GM23338 (cell line): ENCODE results near the gene NEURL1. TPM values are rescaled to one million over a fixed set of nuclear protein-coding genes. Genes with fewer than 3 reads are reported as not detected.

ENCODE experiments used
- ATAC-seq: fragments of 200-7000 bp; cut with Tn5 transposase; 3 replicates; pipeline ENCODE4 v1.9.1; 2020
- DNase-seq: peaks from one replicate; pipeline ENCODE4 v3.0.0-alpha.2; 2015; ENCODE audit warnings: low spot score
- H2AFZ ChIP-seq: fragments of 200-600 bp; sonication (generic); 2 replicates; pipeline ENCODE4 v1.8.0; 2016; ENCODE audit warnings: antibody characterized with exemption, mild to moderate bottlenecking, moderate library complexity
- H3F3A ChIP-seq: fragments of 200-600 bp; sonication (generic); replicated peaks from 2 replicates; pipeline ENCODE4 v1.8.0; 2017; ENCODE audit warnings: antibody characterized with exemption, mixed run types, low read depth
- H3K27ac ChIP-seq: fragments of 200-600 bp; sonication (generic); 2 replicates; pipeline ENCODE4 v1.6.1; 2016; ENCODE audit warnings: low read depth
- H3K27me3 ChIP-seq: fragments of 200-600 bp; sonication (generic); 2 replicates; pipeline ENCODE4 v1.8.0; 2016; ENCODE audit warnings: mild to moderate bottlenecking, mixed run types, moderate library complexity; ENCODE audit not compliant: insufficient read depth
- H3K36me3 ChIP-seq: fragments of 200-600 bp; sonication (generic); 2 replicates; pipeline ENCODE4 v1.8.0; 2016; ENCODE audit warnings: mild to moderate bottlenecking; ENCODE audit not compliant: insufficient read depth
- H3K4me1 ChIP-seq: fragments of 200-600 bp; sonication (generic); 2 replicates; pipeline ENCODE4 v1.8.0; 2016; ENCODE audit warnings: mild to moderate bottlenecking, moderate library complexity; ENCODE audit not compliant: insufficient read depth
- H3K4me2 ChIP-seq: fragments of 200-600 bp; sonication (generic); 2 replicates; pipeline ENCODE4 v1.7.1; 2017; ENCODE audit warnings: mixed run types
- H3K4me3 ChIP-seq: fragments of 200-600 bp; sonication (generic); 2 replicates; pipeline ENCODE4 v1.6.1; 2016; ENCODE audit warnings: mixed run types
- H3K79me2 ChIP-seq: fragments of 200-600 bp; sonication (generic); replicated peaks from 2 replicates; pipeline ENCODE4 v1.8.0; 2017; ENCODE audit warnings: mild to moderate bottlenecking; ENCODE audit not compliant: insufficient read depth
- H3K9me2 ChIP-seq: fragments of 200-600 bp; sonication (generic); 2 replicates; pipeline ENCODE4 v1.8.0; 2017; ENCODE audit not compliant: insufficient read depth
- H4K20me1 ChIP-seq: fragments of 200-600 bp; sonication (generic); replicated peaks from 2 replicates; pipeline ENCODE4 v1.8.0; 2017; ENCODE audit warnings: mild to moderate bottlenecking; ENCODE audit not compliant: insufficient read depth
- H3K27ac Mint-ChIP-seq: 2 replicates; pipeline ENCODE4 v1.8.0; 2020; ENCODE audit warnings: inconsistent platforms, mild to moderate bottlenecking, moderate library complexity, mixed read lengths
- H3K27me3 Mint-ChIP-seq: 3 replicates; pipeline ENCODE4 v1.8.0; 2022; ENCODE audit warnings: low read depth, mild to moderate bottlenecking, moderate library complexity, mixed read lengths, inconsistent platforms; ENCODE audit not compliant: insufficient read depth, poor library complexity
- H3K36me3 Mint-ChIP-seq: 3 replicates; pipeline ENCODE4 v1.8.0; 2021; ENCODE audit warnings: low read depth, mild to moderate bottlenecking, inconsistent platforms, moderate library complexity, mixed read lengths
- H3K4me1 Mint-ChIP-seq: 3 replicates; pipeline ENCODE4 v1.8.0; 2020; ENCODE audit warnings: mild to moderate bottlenecking, inconsistent platforms, mixed read lengths
- H3K4me3 Mint-ChIP-seq: 3 replicates; pipeline ENCODE4 v1.8.0; 2021; ENCODE audit warnings: moderate library complexity, mild to moderate bottlenecking, inconsistent platforms, mixed read lengths
- H3K9me3 Mint-ChIP-seq: 3 replicates; pipeline ENCODE4 v1.8.0; 2020; ENCODE audit warnings: moderate library complexity, mild to moderate bottlenecking, inconsistent platforms, mixed read lengths
- CREB1 ChIP-seq: fragments of 250-450 bp; sonication (Bioruptor Pico); IDR thresholded peaks from 2 replicates; pipeline ENCODE4 v1.5.0; 2020; ENCODE audit warnings: low read depth, mild to moderate bottlenecking, moderate library complexity
- EZH2 ChIP-seq: fragments of 200-600 bp; sonication (generic); IDR thresholded peaks from one replicate; pipeline ENCODE4 v1.8.0; 2017; ENCODE audit warnings: antibody characterized with exemption, mild to moderate bottlenecking, low read depth; ENCODE audit not compliant: unreplicated experiment
- EZH2phosphoT487 ChIP-seq: fragments of 200-600 bp; sonication (generic); IDR thresholded peaks from one replicate; pipeline ENCODE4 v1.8.1; 2018; ENCODE audit warnings: antibody characterized with exemption; ENCODE audit not compliant: unreplicated experiment
- JUNB ChIP-seq: IDR thresholded peaks from one replicate; pipeline ENCODE4 v1.6.1; 2016; ENCODE audit warnings: antibody characterized with exemption; ENCODE audit not compliant: unreplicated experiment
- NANOG ChIP-seq: IDR thresholded peaks from 2 replicates; pipeline ENCODE4 v1.6.1; 2016; ENCODE audit warnings: antibody characterized with exemption, borderline replicate concordance
- POLR2AphosphoS5 ChIP-seq: IDR thresholded peaks from 2 replicates; pipeline ENCODE4 v1.6.1; 2016; ENCODE audit warnings: antibody characterized with exemption, low read depth
- STAT1 ChIP-seq: IDR thresholded peaks from one replicate; pipeline ENCODE4 v1.6.1; 2016; ENCODE audit warnings: antibody characterized with exemption; ENCODE audit not compliant: unreplicated experiment
- ZNF114 ChIP-seq: fragments of 250-450 bp; sonication (Bioruptor Pico); IDR thresholded peaks from 2 replicates; pipeline ENCODE4 v1.5.0; 2020; ENCODE audit warnings: mild to moderate bottlenecking, moderate library complexity
- ZNF331 ChIP-seq: fragments of 250-450 bp; sonication (Bioruptor Pico); IDR thresholded peaks from 2 replicates; pipeline ENCODE4 v1.5.0; 2020; ENCODE audit warnings: low read depth, mild to moderate bottlenecking, moderate library complexity
- ZNF462 ChIP-seq: fragments of 250-450 bp; sonication (Bioruptor Pico); IDR thresholded peaks from 2 replicates; pipeline ENCODE4 v1.5.0; 2020; ENCODE audit warnings: mild to moderate bottlenecking, moderate library complexity
- polyA plus RNA-seq: library from polyadenylated mRNA; unstranded; fragments of >200 nt; fragmentation: Nextera tagmentation; extraction: Ambion mirVana; gene quantifications from 2 replicates; pipeline ENCODE4 v1.2.1, GENCODE V29; 2016
- total RNA-seq: library from RNA; depleted of rRNA; stranded (reverse); fragments of >200 nt; shearing (Covaris generic); gene quantifications from 2 replicates; pipeline ENCODE4 v1.2.3, GENCODE V29; 2014
- TF ChIP-seq, protein P1 (sequence below): IDR thresholded peaks from one replicate; pipeline ENCODE4 v1.6.1; 2018; ENCODE audit warnings: antibody characterized with exemption; ENCODE audit not compliant: unreplicated experiment
- TF ChIP-seq, protein P2 (sequence below): IDR thresholded peaks from 2 replicates; pipeline ENCODE4 v1.6.1; 2016; ENCODE audit warnings: antibody characterized with exemption
- TF ChIP-seq, protein P3 (sequence below), 2 experiments: fragments of 200-600 bp in 1 of 2; sonication (generic) in 1 of 2; conservative IDR thresholded peaks; 2 replicates each; pipeline versions ENCODE4 v1.5.1 to v1.6.1; 2016 to 2017; ENCODE audit warnings: antibody characterized with exemption in 2 of 2, low read depth in 2 of 2, mild to moderate bottlenecking in 2 of 2, moderate library complexity in 1 of 2

NEURL1 gene
- total and polyA plus RNA-seq, 2 experiments from 2014 or later = 0.82 to 1.1 TPM

DNA sequence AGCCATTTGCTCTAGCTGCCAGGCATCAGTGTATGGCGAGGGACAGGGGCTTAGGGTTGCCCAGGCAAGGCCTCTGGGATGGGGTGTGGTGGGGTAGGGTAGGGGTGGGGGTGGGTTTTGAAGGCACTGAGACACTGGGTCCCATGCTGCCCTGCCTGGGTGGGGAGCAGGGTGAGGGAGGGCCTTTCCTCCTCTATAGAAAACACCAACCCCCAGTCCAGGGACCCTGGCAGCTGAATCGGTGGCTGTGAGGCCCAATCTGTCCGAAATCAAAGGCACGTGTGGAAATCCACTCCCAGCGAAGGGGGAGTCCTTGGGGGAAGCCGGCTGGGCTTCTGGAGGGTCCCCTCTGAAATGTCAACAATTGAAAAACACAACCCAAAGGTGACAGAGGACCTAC is 106.4 kb downstream of the NEURL1 start:
- Histone ChIP-seq H3K4me2 (no peak overlapping the region), H3K79me2 (no peaks in the 10 kb centered on the region), H2AFZ (no peak overlapping the region), H3K4me1 (peaks cover 4% of the 10 kb centered on the region; the same call in 1 of the 2 replicates), H3K4me3 (no peak overlapping the region), H3F3A (no peaks in the 10 kb centered on the region), H3K27me3 (no peaks in the 10 kb centered on the region), H3K9me2 (no peaks in the 10 kb centered on the region), H3K27ac (no peak overlapping the region), H3K36me3 (no peaks in the 10 kb centered on the region), H4K20me1 (no peaks in the 10 kb centered on the region; the same call in 1 of the 2 replicates)
- Mint-ChIP-seq H3K27ac (no peak overlapping the region), H3K4me3 (no peak overlapping the region), H3K4me1 (peaks cover 13% of the 10 kb centered on the region; the same call in 2 of the 3 replicates), H3K9me3 (no peaks in the 10 kb centered on the region), H3K36me3 (no peaks in the 10 kb centered on the region; the same call in 1 of the 3 replicates), H3K27me3 (peaks cover 8% of the 10 kb centered on the region)
- TF ChIP-seq NANOG = no peak
- TF ChIP-seq, protein P1, sequence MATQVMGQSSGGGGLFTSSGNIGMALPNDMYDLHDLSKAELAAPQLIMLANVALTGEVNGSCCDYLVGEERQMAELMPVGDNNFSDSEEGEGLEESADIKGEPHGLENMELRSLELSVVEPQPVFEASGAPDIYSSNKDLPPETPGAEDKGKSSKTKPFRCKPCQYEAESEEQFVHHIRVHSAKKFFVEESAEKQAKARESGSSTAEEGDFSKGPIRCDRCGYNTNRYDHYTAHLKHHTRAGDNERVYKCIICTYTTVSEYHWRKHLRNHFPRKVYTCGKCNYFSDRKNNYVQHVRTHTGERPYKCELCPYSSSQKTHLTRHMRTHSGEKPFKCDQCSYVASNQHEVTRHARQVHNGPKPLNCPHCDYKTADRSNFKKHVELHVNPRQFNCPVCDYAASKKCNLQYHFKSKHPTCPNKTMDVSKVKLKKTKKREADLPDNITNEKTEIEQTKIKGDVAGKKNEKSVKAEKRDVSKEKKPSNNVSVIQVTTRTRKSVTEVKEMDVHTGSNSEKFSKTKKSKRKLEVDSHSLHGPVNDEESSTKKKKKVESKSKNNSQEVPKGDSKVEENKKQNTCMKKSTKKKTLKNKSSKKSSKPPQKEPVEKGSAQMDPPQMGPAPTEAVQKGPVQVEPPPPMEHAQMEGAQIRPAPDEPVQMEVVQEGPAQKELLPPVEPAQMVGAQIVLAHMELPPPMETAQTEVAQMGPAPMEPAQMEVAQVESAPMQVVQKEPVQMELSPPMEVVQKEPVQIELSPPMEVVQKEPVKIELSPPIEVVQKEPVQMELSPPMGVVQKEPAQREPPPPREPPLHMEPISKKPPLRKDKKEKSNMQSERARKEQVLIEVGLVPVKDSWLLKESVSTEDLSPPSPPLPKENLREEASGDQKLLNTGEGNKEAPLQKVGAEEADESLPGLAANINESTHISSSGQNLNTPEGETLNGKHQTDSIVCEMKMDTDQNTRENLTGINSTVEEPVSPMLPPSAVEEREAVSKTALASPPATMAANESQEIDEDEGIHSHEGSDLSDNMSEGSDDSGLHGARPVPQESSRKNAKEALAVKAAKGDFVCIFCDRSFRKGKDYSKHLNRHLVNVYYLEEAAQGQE = no peak
- no peak for TF ChIP-seq JUNB
- TF ChIP-seq ZNF114 (CRISPR knock-in tag) = no peak
- no peak for TF ChIP-seq ZNF331 (CRISPR knock-in tag)
- no peak for TF ChIP-seq POLR2AphosphoS5
- TF ChIP-seq STAT1 = no peak
- TF ChIP-seq, protein P2, sequence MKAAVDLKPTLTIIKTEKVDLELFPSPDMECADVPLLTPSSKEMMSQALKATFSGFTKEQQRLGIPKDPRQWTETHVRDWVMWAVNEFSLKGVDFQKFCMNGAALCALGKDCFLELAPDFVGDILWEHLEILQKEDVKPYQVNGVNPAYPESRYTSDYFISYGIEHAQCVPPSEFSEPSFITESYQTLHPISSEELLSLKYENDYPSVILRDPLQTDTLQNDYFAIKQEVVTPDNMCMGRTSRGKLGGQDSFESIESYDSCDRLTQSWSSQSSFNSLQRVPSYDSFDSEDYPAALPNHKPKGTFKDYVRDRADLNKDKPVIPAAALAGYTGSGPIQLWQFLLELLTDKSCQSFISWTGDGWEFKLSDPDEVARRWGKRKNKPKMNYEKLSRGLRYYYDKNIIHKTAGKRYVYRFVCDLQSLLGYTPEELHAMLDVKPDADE = no peak
- TF ChIP-seq, protein P3, sequence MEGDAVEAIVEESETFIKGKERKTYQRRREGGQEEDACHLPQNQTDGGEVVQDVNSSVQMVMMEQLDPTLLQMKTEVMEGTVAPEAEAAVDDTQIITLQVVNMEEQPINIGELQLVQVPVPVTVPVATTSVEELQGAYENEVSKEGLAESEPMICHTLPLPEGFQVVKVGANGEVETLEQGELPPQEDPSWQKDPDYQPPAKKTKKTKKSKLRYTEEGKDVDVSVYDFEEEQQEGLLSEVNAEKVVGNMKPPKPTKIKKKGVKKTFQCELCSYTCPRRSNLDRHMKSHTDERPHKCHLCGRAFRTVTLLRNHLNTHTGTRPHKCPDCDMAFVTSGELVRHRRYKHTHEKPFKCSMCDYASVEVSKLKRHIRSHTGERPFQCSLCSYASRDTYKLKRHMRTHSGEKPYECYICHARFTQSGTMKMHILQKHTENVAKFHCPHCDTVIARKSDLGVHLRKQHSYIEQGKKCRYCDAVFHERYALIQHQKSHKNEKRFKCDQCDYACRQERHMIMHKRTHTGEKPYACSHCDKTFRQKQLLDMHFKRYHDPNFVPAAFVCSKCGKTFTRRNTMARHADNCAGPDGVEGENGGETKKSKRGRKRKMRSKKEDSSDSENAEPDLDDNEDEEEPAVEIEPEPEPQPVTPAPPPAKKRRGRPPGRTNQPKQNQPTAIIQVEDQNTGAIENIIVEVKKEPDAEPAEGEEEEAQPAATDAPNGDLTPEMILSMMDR (conservative IDR thresholded peaks at IDR 0.05; ENCODE audit: low read depth in 2 of 2) = no peak
- no peak for TF ChIP-seq EZH2
- no peak for TF ChIP-seq ZNF462
- TF ChIP-seq EZH2phosphoT487 = no peak
- TF ChIP-seq CREB1 (CRISPR knock-in tag) = no peak
- DNase-seq (no peak), ATAC-seq (no peak)
